ENCODE measurements around the gene CFAP299.

GRCh38 chr4:80587871-80588385 lies 252.4 kb downstream of the CFAP299 start:
- no peak for TF ChIP-seq CTCF (IDR thresholded peaks at IDR 0.05)
- no peak for TF ChIP-seq POLR2AphosphoS5 (IDR thresholded peaks at IDR 0.05)
